ENCODE data around the gene GMPPB.
"Not testable (repeated sequence)": the region's sequence is repeated elsewhere in the genome, so short reads cannot be mapped to it uniquely, and the experiment has no call there.

GMPPB gene

DNA sequence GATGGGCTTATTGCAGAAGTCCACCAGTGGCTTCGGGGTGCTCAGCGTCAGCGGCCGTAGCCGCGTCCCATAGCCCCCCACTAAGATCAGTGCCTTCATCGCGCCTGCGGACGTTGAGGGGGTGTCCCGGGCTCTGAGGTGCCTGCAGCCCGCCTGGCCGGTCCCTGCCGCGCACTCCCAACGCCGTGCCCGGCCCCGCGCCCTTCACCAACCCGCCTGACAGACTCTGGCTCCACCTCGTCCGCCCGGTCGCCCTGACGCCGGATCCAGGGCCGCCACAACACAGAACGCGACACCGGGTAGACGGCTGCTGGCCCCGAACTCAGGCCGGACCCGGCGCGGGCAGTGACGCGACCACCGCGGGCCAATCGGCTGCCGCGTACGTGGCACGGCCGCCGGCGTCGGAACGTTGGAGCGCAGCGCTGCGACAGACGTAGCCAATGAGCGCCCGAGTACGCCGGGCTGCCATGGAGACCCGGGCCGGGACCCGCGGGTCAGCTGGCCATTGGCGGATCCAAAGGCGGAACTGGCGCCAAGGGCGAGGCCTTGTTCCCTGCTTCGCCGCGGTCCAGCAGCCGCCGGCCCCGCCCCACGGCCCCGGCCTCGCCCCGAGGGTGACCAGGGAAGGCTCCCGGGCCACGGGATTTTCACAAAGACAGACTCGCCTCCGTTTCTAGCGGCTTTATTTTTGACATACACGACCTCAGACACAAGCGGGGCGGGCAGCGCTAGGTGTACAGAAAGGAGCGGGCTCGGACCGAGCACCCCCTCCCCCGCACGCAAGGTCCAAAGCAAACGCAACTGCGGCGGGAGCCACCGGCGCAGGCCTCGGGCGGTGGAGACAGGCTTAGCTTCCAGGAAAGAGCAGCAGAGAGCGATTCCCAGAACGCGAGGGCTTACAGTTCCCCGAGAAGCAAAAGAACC is at the start of gene GMPPB:
GMPPB (minus strand) TSS at position 324 of the 924 bp plus-strand sequence; CDS start at position 99, 225 bp downstream.
- ATAC-seq (peak; percentile 87), DNase-seq (peak; percentile 96)

DNA sequence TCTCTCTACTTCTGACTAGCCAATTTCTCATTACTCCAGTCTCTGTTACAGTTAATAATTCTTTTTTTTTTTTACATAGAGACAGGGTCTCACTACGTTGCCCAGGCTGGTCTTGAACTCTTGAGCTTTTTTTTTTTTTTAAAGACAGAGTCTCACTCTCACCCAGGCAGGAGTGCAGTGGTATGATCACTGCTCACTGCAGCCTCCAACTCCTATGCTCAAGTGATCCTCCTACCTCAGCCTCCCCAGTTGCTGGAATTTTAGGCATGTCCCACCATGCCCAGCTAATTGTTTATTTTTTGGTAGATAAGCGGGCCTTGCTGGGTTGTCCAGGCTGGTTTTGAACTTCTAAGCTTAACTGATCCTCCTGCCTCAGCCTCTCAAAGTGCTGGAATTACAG is 49.0 kb upstream of the GMPPB start:
- ATAC-seq (no peak), DNase-seq (no peak)

DNA sequence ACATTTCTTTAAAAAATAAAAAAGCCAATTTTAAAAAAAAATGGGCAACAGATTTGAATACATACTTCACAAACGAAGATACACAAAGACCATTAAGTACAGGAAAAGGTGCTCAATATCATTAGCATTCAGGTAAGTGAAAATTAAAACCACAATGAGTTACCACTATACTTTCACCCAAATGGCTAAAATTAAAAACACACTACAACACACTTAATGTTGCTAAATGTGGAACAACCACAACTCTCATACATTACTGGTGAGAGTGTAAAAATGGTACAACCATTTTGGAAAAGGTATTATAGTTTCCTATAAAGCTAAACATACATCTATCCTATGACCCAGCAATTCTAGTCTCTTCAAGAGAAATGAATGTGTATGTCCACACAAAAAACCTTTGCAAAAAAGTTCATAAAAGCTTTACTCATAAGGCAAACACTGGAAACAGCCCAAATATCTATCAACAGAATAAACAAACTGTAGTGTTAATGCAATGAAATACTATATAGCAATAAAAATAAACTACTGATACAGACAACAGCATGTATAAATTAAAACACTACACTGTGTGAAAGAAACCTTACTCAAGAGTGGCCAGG is 47.7 kb upstream of the GMPPB start:
- ATAC-seq: no peak
- no peak for DNase-seq

DNA sequence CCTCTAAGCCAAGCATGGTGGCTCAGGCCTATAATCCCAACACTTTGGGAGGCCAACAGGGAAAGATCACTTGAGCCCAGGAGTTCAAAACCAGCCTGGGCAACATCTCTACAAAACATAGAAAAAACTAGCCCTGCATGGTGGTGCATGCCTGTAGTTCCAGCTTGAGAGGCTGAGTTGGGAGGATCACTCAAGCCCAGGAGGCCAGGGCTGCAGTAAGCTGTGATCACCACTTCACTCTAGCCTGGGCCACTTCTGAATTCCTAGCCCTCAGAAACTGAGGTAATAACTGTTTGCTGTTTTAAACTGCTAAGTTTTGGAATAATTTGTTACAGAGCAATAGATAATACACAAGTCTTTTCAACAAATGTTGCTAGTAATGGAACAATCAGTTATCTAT is 46.2 kb upstream of the GMPPB start:
- ATAC-seq (no peak), DNase-seq (no peak)

DNA sequence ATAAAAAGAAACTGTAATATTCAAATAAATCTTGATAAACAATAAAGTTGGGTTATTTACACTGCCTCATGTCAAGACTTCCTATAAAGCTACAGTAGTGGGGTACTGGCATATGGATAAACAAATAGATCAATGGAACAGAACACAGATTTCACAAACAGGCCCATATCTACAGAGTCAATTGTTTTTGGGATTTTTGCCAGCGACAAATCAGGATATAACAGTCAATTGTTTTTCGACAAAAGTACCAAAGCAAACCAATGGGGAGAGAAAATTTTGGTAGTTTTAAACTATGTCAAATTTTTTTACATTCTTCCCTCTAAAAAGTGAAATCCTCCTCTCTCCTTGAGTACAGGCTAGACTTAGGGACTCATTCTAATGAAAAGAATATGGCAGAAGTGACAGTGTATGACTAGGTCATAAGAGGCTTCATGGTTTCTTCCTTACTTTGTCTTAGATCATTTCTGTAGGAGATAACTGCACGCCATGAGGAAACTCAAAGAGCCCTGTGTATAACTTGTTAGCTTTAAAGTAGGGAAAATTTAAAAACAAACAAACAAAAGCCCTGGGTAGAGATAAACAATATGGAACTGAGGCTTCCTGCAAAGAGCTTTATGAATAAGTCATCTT is 45.6 kb upstream of the GMPPB start:
- peak; percentile 61 for ATAC-seq

DNA sequence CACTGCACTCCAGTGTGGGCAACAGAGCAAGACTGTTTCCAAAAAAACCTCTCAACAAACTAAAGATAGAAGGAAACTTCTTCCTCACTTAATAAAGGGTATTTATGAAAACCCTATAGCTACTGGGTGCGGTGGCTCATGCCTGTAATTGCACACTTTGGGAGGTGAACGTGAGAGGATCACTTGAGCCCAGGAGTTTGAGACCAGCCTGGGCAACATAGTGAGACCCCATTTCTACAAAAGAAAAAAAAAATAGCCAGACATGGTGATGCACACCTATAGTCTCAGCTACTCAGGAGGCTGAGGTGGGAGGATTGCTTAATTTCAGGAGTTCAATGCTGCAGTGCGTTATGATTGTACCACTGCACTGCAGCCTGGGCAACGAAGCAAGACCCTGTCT is 40.2 kb upstream of the GMPPB start:
- ATAC-seq (no peak), DNase-seq (no peak)

More for the DNA sequence above, 45.6 kb upstream of the GMPPB start:
- DNase-seq: no peak

DNA sequence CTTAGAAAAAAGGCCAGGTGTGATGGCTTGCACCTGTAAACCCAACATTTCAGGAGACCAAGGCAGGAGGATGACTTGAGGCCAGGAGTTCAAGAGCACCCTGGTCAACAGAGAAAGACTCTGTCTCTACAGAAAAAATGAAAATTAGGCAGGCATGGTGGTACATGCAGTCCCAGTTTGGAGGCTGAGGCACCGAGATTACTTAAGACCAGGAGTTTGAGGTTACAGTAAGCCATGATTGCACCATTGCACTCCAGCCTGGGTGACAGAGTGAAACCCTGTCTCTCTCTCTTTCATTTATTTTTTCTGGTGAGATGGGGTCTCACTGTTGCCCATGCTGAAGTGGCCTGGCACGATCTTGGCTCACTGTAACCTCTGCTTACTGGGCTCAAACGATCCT is 37.9 kb upstream of the GMPPB start:
- DNase-seq (no peak), ATAC-seq (no peak)

DNA sequence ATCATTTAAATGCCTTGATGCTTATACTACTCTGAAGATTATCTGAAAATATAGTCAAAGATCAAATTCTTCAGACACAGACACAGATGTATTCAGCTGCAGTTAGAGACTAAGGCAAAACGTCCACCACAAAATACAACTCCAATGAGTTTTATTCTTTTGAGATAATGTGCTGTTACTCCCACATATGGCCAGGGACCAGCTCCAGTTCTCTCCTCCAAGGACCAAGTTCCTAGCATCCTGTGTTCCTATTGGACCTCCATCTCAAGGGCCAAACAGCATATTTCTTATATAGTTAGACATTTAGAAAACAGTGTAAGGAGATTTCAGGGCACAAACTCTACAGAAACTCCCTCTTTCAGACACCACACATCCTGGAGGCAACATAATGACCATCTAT is 35.5 kb upstream of the GMPPB start:
- ATAC-seq (no peak), DNase-seq (no peak)

DNA sequence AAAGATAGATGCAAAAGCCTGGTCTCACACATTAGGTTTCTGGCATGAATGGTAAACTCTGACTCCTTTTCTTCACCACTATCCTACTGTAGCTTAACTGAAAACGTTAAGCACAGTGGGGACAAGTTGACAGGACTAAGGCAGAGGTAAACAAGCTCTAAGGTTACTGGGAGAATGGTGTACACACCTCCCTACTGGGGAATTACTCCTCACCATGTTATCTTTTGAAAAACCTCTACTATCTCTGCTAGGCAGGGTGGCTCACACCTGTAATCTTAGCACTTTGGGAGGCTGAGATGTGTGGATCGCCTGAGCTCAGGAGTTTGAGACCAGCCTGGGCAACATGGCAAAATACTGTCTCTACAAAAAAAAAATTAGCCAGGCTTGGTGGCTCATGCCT is 33.4 kb upstream of the GMPPB start:
- no peak for ATAC-seq
- no peak for DNase-seq

DNA sequence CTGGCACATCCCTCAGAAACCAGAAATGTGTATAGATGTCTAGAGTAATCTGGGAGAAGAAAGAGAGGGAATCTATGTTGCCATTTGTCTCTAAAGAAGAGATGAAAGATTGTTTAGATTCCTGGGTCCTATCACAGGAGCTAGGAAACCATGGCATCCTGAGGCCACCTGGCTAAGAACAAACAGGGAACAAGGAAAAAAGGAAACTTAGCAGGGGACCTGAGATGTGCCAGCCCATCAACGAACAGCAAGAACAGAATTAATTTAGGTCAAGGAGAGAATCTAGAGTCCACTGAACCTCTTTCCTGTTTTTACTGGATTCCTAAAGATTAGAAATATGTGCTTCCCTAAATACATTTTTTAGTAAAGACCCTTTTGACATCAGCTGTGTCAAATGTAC is 32.3 kb upstream of the GMPPB start:
- DNase-seq (no peak), ATAC-seq (no peak)

DNA sequence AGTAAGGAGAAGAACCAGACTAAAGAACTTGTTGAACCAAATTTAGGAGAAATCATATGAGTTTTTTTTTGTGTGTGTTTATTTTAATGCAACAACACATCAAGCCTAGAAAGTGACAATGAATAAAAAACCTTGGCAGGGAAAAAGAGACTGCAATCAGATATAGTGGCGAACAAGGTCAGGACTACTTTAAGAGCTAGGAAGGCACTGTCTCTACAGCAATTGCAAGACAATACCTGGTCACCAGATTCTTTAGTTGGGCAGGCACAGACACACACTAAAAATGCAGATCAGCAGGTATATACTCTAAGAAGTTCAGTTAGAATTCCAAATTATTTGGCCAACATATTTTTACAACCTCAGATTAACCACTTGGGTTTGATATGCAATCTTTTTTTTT is 30.8 kb upstream of the GMPPB start:
- ATAC-seq (no peak), DNase-seq (no peak)

DNA sequence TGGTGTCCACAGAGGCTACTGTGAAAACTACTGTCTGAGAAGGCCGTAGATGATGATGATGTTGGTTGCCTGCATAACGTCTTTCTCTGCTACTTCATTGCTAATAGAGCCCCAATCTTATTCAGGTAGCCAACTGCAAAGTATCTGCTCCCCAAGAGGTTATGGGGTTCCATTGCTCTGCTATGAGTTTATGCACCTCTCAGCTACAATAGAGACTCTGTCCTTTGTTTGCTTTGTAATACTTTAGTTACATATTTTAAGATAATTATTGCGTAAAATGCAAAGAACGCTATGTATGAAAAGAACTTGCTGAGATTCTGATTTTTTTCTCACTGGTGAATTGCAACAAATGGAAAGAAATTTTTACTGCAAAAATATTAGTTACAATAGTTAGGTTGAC is 27.8 kb upstream of the GMPPB start:
- DNase-seq: no peak
- no peak for ATAC-seq

DNA sequence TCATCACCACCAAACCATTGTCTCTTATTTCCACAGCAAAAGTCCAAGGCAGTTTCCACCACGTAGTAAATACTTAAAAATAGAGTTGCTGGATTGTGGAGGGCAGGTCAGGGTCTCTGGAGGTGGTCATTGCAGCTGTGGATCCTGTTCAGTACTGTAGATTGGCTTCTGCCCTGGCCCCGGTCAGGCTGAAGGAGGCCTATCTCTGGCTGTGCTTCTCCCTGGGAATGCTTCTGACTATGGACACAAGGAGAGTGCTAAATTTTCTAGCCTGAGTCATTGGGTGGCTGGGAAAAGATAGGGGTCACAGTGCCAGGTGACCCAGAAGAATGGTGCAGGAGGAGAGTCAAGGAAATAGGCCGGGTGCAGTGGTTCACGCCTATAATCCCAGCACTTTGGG is 26.3 kb upstream of the GMPPB start:
- ATAC-seq (no peak), DNase-seq (no peak)

DNA sequence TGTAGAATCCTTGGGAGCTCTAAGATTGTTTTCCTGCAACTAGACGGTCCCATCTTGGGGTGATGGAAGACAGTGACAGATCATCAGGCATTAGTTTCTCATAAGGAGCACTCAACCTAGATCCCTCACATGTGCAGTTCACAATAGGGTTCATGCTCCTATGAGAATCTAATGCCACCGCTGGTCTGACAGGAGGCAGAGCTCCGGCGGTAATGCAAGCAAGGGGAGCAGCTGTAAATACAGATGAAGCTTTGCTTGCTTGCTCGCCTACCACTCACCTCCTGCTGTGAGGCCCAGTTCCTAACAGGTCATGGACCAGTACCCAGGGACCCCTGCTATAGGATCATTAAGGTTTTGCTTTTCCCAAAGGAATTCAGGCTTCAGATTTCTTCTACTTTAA is 25.1 kb upstream of the GMPPB start:
- not testable (repeated sequence) for ATAC-seq, DNase-seq

DNA sequence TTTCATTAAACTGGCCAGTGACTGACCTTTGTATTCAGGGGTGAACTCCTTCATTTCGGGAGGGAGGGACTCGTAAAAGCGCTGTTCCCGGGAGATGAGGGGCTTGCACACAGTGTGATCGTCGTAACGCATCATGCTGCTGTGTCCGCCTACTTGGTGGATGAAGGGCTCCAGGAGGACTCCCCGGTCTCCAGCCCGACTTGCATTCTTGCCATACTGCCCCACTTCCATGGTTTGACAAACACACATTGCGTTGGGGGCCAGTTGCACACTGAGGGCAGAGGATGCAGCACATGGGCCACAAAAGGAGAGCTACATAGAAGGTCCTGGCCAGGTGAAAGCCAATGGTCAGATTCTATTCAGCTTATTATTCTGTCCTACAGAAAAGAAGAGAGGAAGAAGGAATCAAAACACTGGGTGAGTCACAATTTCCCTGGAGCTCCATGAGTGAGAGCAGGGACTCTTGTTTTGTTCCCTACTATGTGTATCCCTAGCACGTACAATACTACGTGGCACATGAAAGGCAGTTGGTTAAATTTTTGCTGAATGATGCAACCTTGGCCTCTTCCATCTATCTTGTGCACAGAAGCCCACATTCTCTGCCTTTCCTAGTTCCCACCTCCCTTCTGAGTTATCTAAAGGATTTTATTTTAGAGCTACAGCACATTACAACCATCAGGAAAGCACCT is 24.2 kb upstream of the GMPPB start:
- ATAC-seq (no peak), DNase-seq (no peak)

DNA sequence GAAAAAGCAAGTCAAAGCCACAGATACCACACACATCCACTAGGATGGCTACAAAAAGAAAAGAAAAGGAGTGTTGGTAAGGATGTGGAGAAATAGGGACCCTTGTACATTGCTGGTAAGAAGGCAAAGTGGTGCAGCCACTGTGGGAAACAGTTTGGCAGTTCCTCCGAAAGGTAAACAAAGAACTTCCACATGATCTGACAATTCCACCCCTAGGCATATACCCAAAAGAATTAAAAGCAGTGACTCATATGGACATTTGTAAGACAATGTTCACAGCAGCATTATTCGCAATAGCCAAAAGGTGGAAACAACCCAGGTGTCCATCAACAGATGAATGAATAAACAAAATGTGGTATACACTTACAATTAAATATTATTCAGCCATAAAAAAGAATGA is 22.2 kb upstream of the GMPPB start:
- no peak for DNase-seq
- no peak for ATAC-seq

DNA sequence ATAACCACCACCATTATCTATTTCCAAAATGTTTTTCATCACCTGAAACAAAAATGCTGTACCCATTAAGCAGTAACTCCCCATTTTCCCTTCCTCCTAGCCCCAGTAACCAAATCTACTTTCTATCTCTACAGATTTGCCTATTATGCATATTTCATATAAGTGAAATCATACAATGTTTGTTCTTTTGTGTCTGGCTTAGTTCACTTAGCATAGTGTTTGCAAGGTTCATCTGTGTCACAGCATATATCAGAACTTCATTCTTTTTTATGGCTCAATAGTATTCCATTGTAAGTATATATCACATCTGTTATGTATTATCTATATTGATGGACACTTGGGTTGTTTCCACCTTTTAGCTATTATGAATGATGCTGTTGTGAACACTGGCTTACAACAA is 16.7 kb upstream of the GMPPB start:
- ATAC-seq (no peak), DNase-seq (no peak)

DNA sequence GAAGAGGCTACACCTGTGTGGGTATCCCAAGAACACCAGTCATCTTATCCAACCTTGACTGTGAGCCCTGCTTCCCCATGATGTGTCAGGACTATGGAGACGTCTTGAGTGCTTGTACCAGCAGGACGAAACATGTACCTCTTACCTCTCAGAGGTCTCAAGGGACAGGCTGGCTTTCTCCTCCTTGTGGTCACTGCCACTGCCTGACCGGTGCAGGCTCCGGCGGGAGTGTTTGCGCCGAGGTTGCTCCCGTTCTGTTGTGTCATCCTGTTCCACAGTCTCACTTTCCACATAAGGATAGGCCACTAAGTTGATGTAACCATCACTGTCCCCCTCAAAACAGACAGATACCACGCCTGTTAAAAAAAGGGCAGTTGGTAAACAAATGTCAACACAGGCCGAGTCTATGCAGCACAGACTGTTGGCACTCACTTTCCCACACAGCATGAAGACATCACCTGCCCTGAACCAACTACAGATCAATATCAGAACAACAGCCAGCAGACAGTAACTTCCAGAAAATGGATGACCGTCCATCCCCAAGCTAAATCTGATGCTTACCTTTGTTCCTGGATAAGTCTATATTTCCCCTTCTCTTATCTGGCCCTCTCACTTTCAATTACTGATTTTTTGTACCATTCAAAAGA is 14.4 kb upstream of the GMPPB start:
- DNase-seq (no peak), ATAC-seq (no peak)

DNA sequence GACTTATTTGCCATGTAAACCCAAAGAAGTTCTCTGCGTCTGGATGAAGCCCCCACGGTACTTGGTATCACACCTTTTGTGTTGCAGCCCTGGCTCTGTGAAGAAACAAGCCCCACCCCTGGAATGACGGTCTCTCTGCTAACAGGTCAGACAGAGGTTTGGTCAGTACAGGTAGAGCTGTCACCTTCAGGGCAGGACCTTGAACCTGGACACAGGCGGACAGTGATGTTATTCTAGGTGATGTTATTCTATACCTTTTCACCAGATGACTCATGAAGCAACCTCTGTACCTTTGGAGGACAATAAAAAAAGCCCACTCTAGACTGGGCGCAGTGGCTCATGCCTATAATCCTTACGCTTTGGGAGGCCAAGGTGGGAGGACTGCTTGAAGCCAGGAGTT is 11.0 kb upstream of the GMPPB start:
- DNase-seq: no peak
- no peak for ATAC-seq

DNA sequence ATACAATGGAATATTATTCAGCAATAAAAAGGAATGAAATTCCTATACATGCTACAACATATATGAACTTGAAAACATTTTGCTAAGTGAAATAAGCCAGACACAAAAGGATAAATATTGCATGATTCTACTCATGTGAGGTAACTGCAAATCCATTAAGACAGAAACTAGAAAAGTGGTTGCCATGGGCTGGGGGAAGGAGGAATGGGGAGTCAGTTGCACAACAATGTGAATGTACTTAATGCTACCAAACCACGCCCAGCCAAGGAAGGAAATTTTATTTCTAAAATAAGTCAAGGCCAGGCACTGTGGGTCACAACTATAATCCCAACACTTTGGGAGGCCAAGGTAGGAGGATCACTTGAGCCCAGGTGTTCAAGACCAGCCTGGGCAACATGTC is 9.8 kb upstream of the GMPPB start:
- ATAC-seq (no peak), DNase-seq (no peak)

DNA sequence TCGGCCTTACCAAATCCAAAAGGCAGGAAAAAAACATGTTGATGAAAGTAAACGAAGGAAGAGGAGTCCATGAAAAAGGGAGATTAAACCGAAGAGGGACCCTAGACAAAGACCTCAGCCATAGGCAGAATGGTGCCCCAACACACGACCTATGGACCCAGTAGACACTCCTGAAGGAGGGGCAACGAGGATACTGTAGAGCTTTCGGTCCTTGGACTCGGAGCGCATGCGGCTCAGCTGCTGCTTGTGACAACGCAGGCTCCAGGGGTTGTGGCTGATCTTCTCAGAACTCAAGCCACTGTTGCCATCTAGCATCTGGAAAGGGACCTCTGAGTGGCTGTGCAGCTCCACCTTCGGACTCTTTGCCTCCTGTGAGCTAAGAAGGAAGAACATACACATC is 8.8 kb upstream of the GMPPB start:
- ATAC-seq (no peak), DNase-seq (no peak)

DNA sequence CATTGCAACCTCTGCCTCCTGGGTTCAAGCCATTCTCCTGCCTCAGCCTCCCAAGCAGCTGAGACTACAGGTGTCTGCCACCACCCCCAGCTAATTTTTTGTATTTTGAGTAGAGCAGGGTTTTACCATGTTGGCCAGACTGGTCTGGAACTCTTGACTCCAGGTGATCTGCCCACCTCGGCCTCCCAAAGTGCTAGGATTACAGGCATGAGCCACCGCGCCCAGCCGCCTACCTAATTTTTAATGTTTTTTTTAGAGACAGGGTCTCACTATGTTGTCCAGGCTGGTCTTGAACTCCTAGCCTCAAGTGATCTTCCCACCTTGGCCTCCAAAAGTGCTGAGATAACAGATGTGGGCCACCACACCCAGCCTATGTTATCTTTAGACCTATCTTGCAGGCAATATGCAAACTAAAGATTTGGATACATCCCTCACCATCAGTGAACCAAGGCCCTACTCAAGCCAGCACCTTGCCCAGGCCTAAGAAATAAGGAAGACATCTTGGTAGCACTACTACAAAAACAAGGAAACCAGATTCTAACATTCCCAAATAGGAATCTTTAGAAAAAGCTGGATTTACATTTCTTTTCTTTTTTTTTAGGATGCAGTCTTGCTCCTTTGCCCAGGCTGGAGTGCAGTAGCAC is 6.3 kb upstream of the GMPPB start:
- DNase-seq (no peak), ATAC-seq (no peak)

All from stimulated activated naive CD8-positive, alpha-beta T cell treated with anti-CD3 and anti-CD28 coated beads, Interleukin-15, Interleukin-2, amounts not matched to agents 100 U/mL and 50 U/mL, for 24 hours (primary cell).